Activated B cell treated with CpG ODN at 0.5 μM for 24 hours (primary cell): ENCODE data around the gene FAS. TPM values are rescaled to one million over a fixed set of nuclear protein-coding genes. Genes with fewer than 3 reads are reported as not detected.

ENCODE experiments used
- ATAC-seq: fragments of 200-7000 bp; cut with Tn5 transposase; one replicate; pipeline ENCODE4 v1.10.0; 2021; ENCODE audit warnings: low read depth, mild to moderate bottlenecking, moderate library complexity
- CTCF ChIA-PET: fragments of 350-600 bp; sonication (Branson Sonifier 250); formaldehyde crosslinking; loops from one replicate; lab custom pipeline; 2021; ENCODE audit warnings: antibody characterized with exemption; lab: Charles Lee
- POLR2A ChIA-PET: fragments of 350-600 bp; sonication (Branson Sonifier 250); formaldehyde crosslinking; loops from one replicate; lab custom pipeline; 2021; ENCODE audit warnings: antibody characterized with exemption; lab: Charles Lee
- DNase-seq: peaks from one replicate; pipeline ENCODE4 v3.0.0; 2022
- H3K27ac Mint-ChIP-seq: one replicate; pipeline ENCODE4 v1.8.0; 2020; ENCODE audit warnings: mixed read lengths
- H3K27me3 Mint-ChIP-seq: one replicate; pipeline ENCODE4 v1.8.0; 2021; ENCODE audit warnings: mixed read lengths
- H3K36me3 Mint-ChIP-seq: one replicate; pipeline ENCODE4 v1.8.0; 2021; ENCODE audit warnings: low read depth, mixed read lengths
- H3K4me1 Mint-ChIP-seq: one replicate; pipeline ENCODE4 v1.8.0; 2021; ENCODE audit warnings: mixed read lengths
- H3K4me3 Mint-ChIP-seq: one replicate; pipeline ENCODE4 v1.8.0; 2020; ENCODE audit warnings: mild to moderate bottlenecking, mixed read lengths
- H3K9me3 Mint-ChIP-seq: one replicate; pipeline ENCODE4 v1.8.0; 2020; ENCODE audit warnings: mixed read lengths
- intact Hi-C: fragments of 100-400 bp; cut with micrococcal nuclease; formaldehyde crosslinking; loops from one replicate; pipeline ENCODE4 v1.15.1; 2024
- total RNA-seq: library from RNA; stranded (reverse); gene quantifications from 2 replicates; pipeline ENCODE4 v1.2.3, GENCODE V29; 2022
- TF ChIP-seq, protein P1 (sequence below): fragments of 200-600 bp; IDR thresholded peaks from one replicate; pipeline ENCODE4 v1.8.0; 2022; ENCODE audit warnings: antibody characterized with exemption, mild to moderate bottlenecking

The FAS gene
- total RNA-seq, 1 donor from 2014 or later = 22.6 TPM

DNA sequence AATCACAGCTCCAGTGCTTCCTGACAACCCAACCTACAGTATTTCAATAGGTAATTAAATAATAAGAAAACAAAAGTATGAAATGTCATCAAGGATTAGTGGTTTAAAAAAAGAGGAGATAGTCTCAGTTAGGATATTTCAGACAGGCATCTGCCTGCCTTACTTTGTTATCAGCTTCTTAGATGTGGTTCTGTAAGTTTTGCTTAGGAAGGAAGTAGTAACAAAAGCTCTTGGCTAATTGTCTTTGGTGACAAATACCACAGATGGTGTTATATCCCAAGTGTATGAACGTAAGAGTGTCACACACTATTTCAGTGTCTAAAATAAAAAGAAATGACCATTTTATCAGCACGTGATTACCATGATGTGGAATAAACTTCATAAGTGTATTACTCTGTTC, 28.3 kb upstream of the FAS start:
- ChIA-PET CTCF (no interaction called here), POLR2A (interaction anchor here (1.0 kb wide), 1 partner anchor 28 kb away, joined by 3 read pairs; the partner anchor contains the start of gene FAS)
- ATAC-seq = no peak

DNA sequence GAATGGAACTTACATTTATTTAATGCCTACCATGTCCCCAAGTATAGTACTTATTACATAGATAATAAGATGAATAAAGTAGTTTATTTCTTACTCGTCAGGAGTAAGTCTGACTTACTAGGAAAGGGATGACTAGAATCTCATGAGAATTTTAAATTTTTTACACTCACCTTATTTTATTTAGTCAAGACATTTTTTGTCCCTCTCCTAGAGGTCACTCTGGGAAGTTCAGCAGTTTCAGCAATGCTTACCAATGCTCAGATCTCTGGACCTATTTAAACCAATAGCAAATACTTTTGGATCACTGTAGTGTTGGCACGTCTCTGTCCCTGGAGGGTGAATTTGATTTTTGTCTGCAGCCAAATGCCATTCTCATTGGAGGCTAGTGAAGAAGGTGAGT, 27.3 kb upstream of the FAS start:
- CTCF ChIA-PET = no interaction called here
- TF ChIP-seq, protein P1, sequence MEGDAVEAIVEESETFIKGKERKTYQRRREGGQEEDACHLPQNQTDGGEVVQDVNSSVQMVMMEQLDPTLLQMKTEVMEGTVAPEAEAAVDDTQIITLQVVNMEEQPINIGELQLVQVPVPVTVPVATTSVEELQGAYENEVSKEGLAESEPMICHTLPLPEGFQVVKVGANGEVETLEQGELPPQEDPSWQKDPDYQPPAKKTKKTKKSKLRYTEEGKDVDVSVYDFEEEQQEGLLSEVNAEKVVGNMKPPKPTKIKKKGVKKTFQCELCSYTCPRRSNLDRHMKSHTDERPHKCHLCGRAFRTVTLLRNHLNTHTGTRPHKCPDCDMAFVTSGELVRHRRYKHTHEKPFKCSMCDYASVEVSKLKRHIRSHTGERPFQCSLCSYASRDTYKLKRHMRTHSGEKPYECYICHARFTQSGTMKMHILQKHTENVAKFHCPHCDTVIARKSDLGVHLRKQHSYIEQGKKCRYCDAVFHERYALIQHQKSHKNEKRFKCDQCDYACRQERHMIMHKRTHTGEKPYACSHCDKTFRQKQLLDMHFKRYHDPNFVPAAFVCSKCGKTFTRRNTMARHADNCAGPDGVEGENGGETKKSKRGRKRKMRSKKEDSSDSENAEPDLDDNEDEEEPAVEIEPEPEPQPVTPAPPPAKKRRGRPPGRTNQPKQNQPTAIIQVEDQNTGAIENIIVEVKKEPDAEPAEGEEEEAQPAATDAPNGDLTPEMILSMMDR = no peak

More for the DNA sequence above, 28.3 kb upstream of the FAS start:
- Mint-ChIP-seq H3K9me3 (no peaks in the 10 kb centered on the region), H3K36me3 (no peaks in the 10 kb centered on the region), H3K4me1 (no peaks in the 10 kb centered on the region), H3K27ac (no peak overlapping the region), H3K27me3 (no peaks in the 10 kb centered on the region), H3K4me3 (no peak overlapping the region)
- no peak for DNase-seq
- TF ChIP-seq, protein P1 = no peak
- intact Hi-C loops = no loop called here

DNA sequence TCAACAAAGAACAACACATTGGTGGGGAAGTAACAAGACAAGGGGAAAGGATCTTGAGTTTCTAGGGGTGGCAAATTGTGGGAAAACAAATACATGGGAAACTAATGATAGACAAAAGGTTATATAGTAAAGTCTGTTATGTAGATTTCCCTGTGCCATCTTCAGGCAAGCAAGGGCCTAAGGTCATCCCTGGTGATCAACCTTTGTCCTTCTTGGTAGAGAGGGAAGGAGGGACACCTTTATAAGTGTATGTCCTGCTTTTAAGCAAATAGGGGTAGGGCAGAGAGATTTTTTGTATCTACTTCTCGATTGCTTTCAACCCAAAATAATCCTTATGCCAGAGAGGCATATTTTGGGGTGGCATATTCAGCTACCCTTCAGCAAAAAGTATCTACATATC, 26.2 kb upstream of the FAS start:
- TF ChIP-seq, protein P1 = no peak
- ChIA-PET POLR2A (no interaction called here), CTCF (no interaction called here)
- intact Hi-C loops = no loop called here
- H3K27me3 Mint-ChIP-seq = no peaks in the 10 kb centered on the region
- H3K4me1 Mint-ChIP-seq = no peaks in the 10 kb centered on the region
- H3K36me3 Mint-ChIP-seq = no peaks in the 10 kb centered on the region
- no peak overlapping the region for H3K4me3 Mint-ChIP-seq
- H3K27ac Mint-ChIP-seq = no peak overlapping the region
- no peaks in the 10 kb centered on the region for H3K9me3 Mint-ChIP-seq
- DNase-seq (no peak), ATAC-seq (no peak)

More for the DNA sequence above, 27.3 kb upstream of the FAS start:
- H3K27ac Mint-ChIP-seq = no peak overlapping the region
- POLR2A ChIA-PET = no interaction called here
- DNase-seq (no peak), ATAC-seq (no peak)
- no peaks in the 10 kb centered on the region for H3K4me1 Mint-ChIP-seq
- intact Hi-C loops = no loop called here
- H3K4me3 Mint-ChIP-seq = no peak overlapping the region
- H3K27me3 Mint-ChIP-seq = no peaks in the 10 kb centered on the region
- no peaks in the 10 kb centered on the region for H3K9me3 Mint-ChIP-seq
- no peaks in the 10 kb centered on the region for H3K36me3 Mint-ChIP-seq

DNA sequence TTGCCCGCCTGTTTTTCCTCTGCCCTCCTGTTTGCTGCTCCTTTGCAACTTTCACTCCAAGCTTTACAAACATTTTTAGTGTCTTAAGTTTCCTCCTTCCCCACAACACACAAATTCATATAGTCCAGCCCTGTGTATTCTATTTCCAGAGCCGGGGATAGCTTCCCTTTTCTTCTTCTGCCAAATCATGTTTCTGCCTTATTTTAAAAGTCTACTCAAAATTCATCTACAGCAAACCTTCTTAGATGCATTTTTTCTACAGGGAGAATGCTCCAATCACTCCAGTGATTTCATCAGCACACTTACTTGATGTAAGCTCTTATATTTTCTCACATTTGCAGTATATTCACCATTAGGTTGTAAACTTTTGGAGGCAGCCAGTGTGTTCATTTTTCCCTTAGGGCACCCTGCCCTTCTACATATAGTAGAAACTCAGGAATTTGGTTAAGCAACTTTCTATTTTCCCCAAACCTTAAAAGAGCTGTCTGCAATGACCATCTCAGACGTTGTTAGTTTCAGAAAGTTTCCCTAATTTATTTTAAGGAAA, 25.7 kb upstream of the FAS start:
- DNase-seq (no peak), ATAC-seq (no peak)
- Mint-ChIP-seq H3K27me3 (no peaks in the 10 kb centered on the region), H3K4me1 (no peaks in the 10 kb centered on the region), H3K9me3 (no peaks in the 10 kb centered on the region), H3K4me3 (no peak overlapping the region), H3K27ac (no peak overlapping the region), H3K36me3 (no peaks in the 10 kb centered on the region)
- TF ChIP-seq, protein P1 = no peak
- CTCF ChIA-PET = no interaction called here
- intact Hi-C loops = no loop called here
- POLR2A ChIA-PET = no interaction called here

DNA sequence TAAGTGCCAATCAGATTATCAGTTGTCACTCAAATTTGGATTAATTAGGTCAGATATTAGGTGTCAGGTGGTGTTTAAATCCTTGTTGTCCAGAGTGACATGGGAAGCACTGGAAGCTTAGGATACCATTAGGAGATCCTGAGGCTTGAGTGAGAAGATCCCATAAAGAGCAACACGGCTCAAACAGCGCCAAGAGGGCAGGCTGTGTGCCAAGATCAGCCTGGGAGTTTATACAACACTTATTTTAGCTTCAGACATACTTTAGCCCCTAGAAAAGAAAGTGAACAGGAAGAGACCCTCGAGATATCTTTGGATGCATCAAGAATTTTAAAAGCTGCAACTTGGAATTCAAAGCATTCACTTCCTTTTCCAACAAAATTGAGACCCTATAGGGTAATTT, 23.8 kb upstream of the FAS start:
- H3K36me3 Mint-ChIP-seq = no peaks in the 10 kb centered on the region
- no peak for DNase-seq
- ChIA-PET CTCF (no interaction called here), POLR2A (no interaction called here)
- intact Hi-C loops = no loop called here
- TF ChIP-seq, protein P1 = no peak
- no peak overlapping the region for H3K4me3 Mint-ChIP-seq
- H3K4me1 Mint-ChIP-seq = no peaks in the 10 kb centered on the region
- H3K27me3 Mint-ChIP-seq = no peaks in the 10 kb centered on the region
- ATAC-seq = no peak
- H3K9me3 Mint-ChIP-seq = no peaks in the 10 kb centered on the region
- H3K27ac Mint-ChIP-seq = no peak overlapping the region
